Measurements from ENCODE around the gene FGF23. TPM values are rescaled to one million over a fixed set of nuclear protein-coding genes. Genes with fewer than 3 reads are reported as not detected.

FGF23 gene
- total RNA-seq, 2 experiments from 2014 or later, result not detected

- Histone ChIP-seq H3K27me3 (ENCODE audit: control insufficient read depth in 1 of 2, insufficient read depth in 2 of 2, low read length in 2 of 2) (no peaks in the 10 kb centered on the region), H3K9me3 (ENCODE audit: control insufficient read depth in 1 of 2, insufficient read depth in 1 of 2, low read length in 2 of 2) (no peaks in the 10 kb centered on the region), H3K36me3 (ENCODE audit: insufficient read depth, low read length) (peaks cover 4% of the 10 kb centered on the region), H3K27ac (ENCODE audit: low read depth in 1 of 2, low read length in 2 of 2) (peak within 1 kb of the TSS; percentile 80 to 86), H3K4me1 (ENCODE audit: insufficient read depth, low read length) (peaks cover 26% of the 10 kb centered on the region), H3K4me3 (ENCODE audit: low read length) (peak within 1 kb of the TSS; percentile 85)
- CTCF ChIA-PET, result interaction anchor here (0.5 to 2.7 kb wide), 2 partner anchors 44 to 469 kb away, joined by 3 to 8 read pairs; no protein-coding TSS in a partner anchor
- intact Hi-C loops (cut with DNase I, micrococcal nuclease), result loop anchor here in 1 of 2 experiments (5.0 to 10.0 kb wide), 5 partner anchors 216 to 1244 kb away; partner anchors contain the start of genes CRACR2A, PARP11, RAD51AP1 and TSPAN9
- DNase-seq, result peak; percentile 75 to 97 (median 86)
- H3K4me1 Mint-ChIP-seq (ENCODE audit: low read depth), result peaks cover 44% of the 10 kb centered on the region
- H3K27ac Mint-ChIP-seq, result peak within 1 kb of the TSS; percentile 84
- H3K4me3 Mint-ChIP-seq, result peak within 1 kb of the TSS; percentile 84
- H3K27me3 Mint-ChIP-seq, result no peaks in the 10 kb centered on the region
- TF ChIP-seq, protein P1, sequence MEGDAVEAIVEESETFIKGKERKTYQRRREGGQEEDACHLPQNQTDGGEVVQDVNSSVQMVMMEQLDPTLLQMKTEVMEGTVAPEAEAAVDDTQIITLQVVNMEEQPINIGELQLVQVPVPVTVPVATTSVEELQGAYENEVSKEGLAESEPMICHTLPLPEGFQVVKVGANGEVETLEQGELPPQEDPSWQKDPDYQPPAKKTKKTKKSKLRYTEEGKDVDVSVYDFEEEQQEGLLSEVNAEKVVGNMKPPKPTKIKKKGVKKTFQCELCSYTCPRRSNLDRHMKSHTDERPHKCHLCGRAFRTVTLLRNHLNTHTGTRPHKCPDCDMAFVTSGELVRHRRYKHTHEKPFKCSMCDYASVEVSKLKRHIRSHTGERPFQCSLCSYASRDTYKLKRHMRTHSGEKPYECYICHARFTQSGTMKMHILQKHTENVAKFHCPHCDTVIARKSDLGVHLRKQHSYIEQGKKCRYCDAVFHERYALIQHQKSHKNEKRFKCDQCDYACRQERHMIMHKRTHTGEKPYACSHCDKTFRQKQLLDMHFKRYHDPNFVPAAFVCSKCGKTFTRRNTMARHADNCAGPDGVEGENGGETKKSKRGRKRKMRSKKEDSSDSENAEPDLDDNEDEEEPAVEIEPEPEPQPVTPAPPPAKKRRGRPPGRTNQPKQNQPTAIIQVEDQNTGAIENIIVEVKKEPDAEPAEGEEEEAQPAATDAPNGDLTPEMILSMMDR (IDR thresholded peaks at IDR 0.05), result no peak
- peak; percentile 94 for ATAC-seq (ENCODE audit: poor library complexity)
- POLR2A ChIA-PET, result interaction anchor here (0.9 to 1.6 kb wide), 6 partner anchors 15 to 448 kb away, joined by 3 to 4 read pairs (median 3); partner anchors contain the start of genes AKAP3, NDUFA9 and PARP11
- no peaks in the 10 kb centered on the region for H3K9me3 Mint-ChIP-seq
- peaks cover 12% of the 10 kb centered on the region for H3K36me3 Mint-ChIP-seq (ENCODE audit: low read depth)
These were observed 58.4 kb downstream of the FGF23 start, which contains the start of gene TIGAR for GRCh38 chr12:4320853-4321701. TIGAR (plus strand) TSS chr12:4321213; CDS start chr12:4321272, 59 bp downstream.

GRCh38 chr12:4320497-4320852, 59.0 kb downstream of the FGF23 start:
- intact Hi-C loops (cut with DNase I, micrococcal nuclease), result loop anchor here in 1 of 2 experiments (5.0 to 10.0 kb wide), 5 partner anchors 217 to 1243 kb away; partner anchors contain the start of genes CRACR2A, PARP11, RAD51AP1 and TSPAN9
- no peaks in the 10 kb centered on the region for H3K9me3 ChIP-seq (ENCODE audit: control insufficient read depth in 1 of 2, insufficient read depth in 1 of 2, low read length in 2 of 2)
- TF ChIP-seq, protein P1 (IDR thresholded peaks at IDR 0.05), result no peak
- H3K27ac ChIP-seq (ENCODE audit: low read depth in 1 of 2, low read length in 2 of 2), result peak overlapping the region; percentile 80 to 86
- H3K4me3 ChIP-seq (ENCODE audit: low read length), result peak overlapping the region; percentile 85
- peaks cover 44% of the 10 kb centered on the region for H3K4me1 Mint-ChIP-seq (ENCODE audit: low read depth)
- peaks cover 26% of the 10 kb centered on the region for H3K4me1 ChIP-seq (ENCODE audit: insufficient read depth, low read length)
- CTCF ChIA-PET, result interaction anchor here (0.5 to 2.7 kb wide), 2 partner anchors 43 to 468 kb away, joined by 3 to 8 read pairs; no protein-coding TSS in a partner anchor
- peaks cover 12% of the 10 kb centered on the region for H3K36me3 Mint-ChIP-seq (ENCODE audit: low read depth)
- no peaks in the 10 kb centered on the region for H3K27me3 ChIP-seq (ENCODE audit: control insufficient read depth in 1 of 2, insufficient read depth in 2 of 2, low read length in 2 of 2)
- ATAC-seq (ENCODE audit: poor library complexity) (peak; percentile 11), DNase-seq (no peak)
- H3K27me3 Mint-ChIP-seq, result no peaks in the 10 kb centered on the region
- H3K9me3 Mint-ChIP-seq, result no peaks in the 10 kb centered on the region
- H3K27ac Mint-ChIP-seq, result peak overlapping the region; percentile 84
- POLR2A ChIA-PET, result interaction anchor here (0.9 to 1.3 kb wide), 3 partner anchors 15 to 328 kb away, joined by 3 to 4 read pairs (median 3); partner anchors contain the start of genes AKAP3 and NDUFA9
- peaks cover 4% of the 10 kb centered on the region for H3K36me3 ChIP-seq (ENCODE audit: insufficient read depth, low read length)
- H3K4me3 Mint-ChIP-seq, result peak overlapping the region; percentile 84

Other genes starting within 250 kb of the FGF23 start
- gene CCND2, start 106.0 kb downstream of the FGF23 start, total RNA-seq, result 100 to 1,000 TPM; 159 to 163 TPM
- 1 to 10 TPM; 5.3 to 7.1 TPM for gene TIGAR, start 58.5 kb downstream of the FGF23 start, total RNA-seq
- gene FGF6, start 66.1 kb upstream of the FGF23 start, total RNA-seq, result not detected
- gene RAD51AP1, start 159.2 kb upstream of the FGF23 start, total RNA-seq, result under 1 TPM; 0.45 to 0.93 TPM
- gene DYRK4, start 182.5 kb upstream of the FGF23 start, total RNA-seq, result 1 to 10 TPM; 5.4 to 7.2 TPM

Measured in CD4-positive, alpha-beta T cell (primary cell).